Chondrocyte (in vitro differentiated cells): ENCODE results near the gene RPS6KB2. TPM values are rescaled to one million over a fixed set of nuclear protein-coding genes. Genes with fewer than 3 reads are reported as not detected.

Source experiments
- DNase-seq: peaks from one replicate; pipeline ENCODE4 v3.0.0; 2021; ENCODE audit warnings: mixed read lengths, low spot score
- H3K27ac Mint-ChIP-seq: one replicate; pipeline ENCODE4 v1.8.0; 2021; ENCODE audit warnings: mild to moderate bottlenecking, moderate library complexity, mixed read lengths; ENCODE audit not compliant: unreplicated experiment
- H3K27me3 Mint-ChIP-seq: 2 replicates; pipeline ENCODE4 v1.8.0; 2021; ENCODE audit warnings: low read depth, mixed read lengths
- H3K36me3 Mint-ChIP-seq: 2 replicates; pipeline ENCODE4 v1.8.0; 2021; ENCODE audit warnings: low read depth, mixed read lengths
- H3K4me1 Mint-ChIP-seq: 2 replicates; pipeline ENCODE4 v1.8.0; 2021; ENCODE audit warnings: low read depth, mild to moderate bottlenecking, mixed read lengths
- H3K4me3 Mint-ChIP-seq: one replicate; pipeline ENCODE4 v1.8.0; 2021; ENCODE audit warnings: mild to moderate bottlenecking, moderate library complexity, mixed read lengths; ENCODE audit not compliant: unreplicated experiment
- H3K9me3 Mint-ChIP-seq: 2 replicates; pipeline ENCODE4 v1.8.0; 2021; ENCODE audit warnings: low read depth, mixed read lengths
- CTCF ChIP-seq: fragments of 200-600 bp; sonication (generic); IDR thresholded peaks from 2 replicates; pipeline ENCODE4 v1.5.0; 2021; ENCODE audit warnings: antibody characterized with exemption, mild to moderate bottlenecking, moderate library complexity
- total RNA-seq: library from RNA; stranded (reverse); gene quantifications from 3 replicates; pipeline ENCODE4 v1.2.1, GENCODE V29; 2021

Gene RPS6KB2
- total RNA-seq, 1 donor from 2014 or later = 42.3 TPM

GRCh38 chr11:67457453-67457852 is 29.2 kb downstream of the RPS6KB2 start:
- Mint-ChIP-seq H3K27me3 (peaks cover 1% of the 10 kb centered on the region), H3K27ac (no peak overlapping the region), H3K4me1 (no peaks in the 10 kb centered on the region), H3K36me3 (no peaks in the 10 kb centered on the region), H3K4me3 (no peak overlapping the region), H3K9me3 (no peaks in the 10 kb centered on the region)
- no peak for TF ChIP-seq CTCF
- DNase-seq = peak; percentile 88

GRCh38 chr11:67458266-67458665 is 30.0 kb downstream of the RPS6KB2 start:
- DNase-seq = no peak
- Mint-ChIP-seq H3K4me3 (no peak overlapping the region), H3K27me3 (peaks cover 1% of the 10 kb centered on the region), H3K9me3 (no peaks in the 10 kb centered on the region), H3K36me3 (no peaks in the 10 kb centered on the region), H3K4me1 (no peaks in the 10 kb centered on the region), H3K27ac (no peak overlapping the region)
- TF ChIP-seq CTCF = no peak

- no peaks in the 10 kb centered on the region for H3K36me3 Mint-ChIP-seq
- no peak for TF ChIP-seq CTCF
- no peaks in the 10 kb centered on the region for H3K9me3 Mint-ChIP-seq
- no peaks in the 10 kb centered on the region for H3K27me3 Mint-ChIP-seq
- no peak overlapping the region for H3K4me3 Mint-ChIP-seq
- no peak for DNase-seq
- H3K27ac Mint-ChIP-seq = no peak overlapping the region
- H3K4me1 Mint-ChIP-seq = peaks cover 22% of the 10 kb centered on the region
Observed at GRCh38 chr11:67463186-67463585, 34.9 kb downstream of the RPS6KB2 start.

- Mint-ChIP-seq H3K36me3 (no peaks in the 10 kb centered on the region), H3K4me1 (peaks cover 26% of the 10 kb centered on the region), H3K9me3 (no peaks in the 10 kb centered on the region), H3K27me3 (no peaks in the 10 kb centered on the region), H3K27ac (peak overlapping the region; percentile 75), H3K4me3 (peak overlapping the region; percentile 72)
- no peak for TF ChIP-seq CTCF
- no peak for DNase-seq
Observed at GRCh38 chr11:67463680-67464410, 35.6 kb downstream of the RPS6KB2 start.

GRCh38 chr11:67464411-67465188 is 36.3 kb downstream of the RPS6KB2 start:
- Mint-ChIP-seq H3K4me1 (peaks cover 30% of the 10 kb centered on the region), H3K27me3 (no peaks in the 10 kb centered on the region)
- DNase-seq = peak; percentile 93

More at GRCh38 chr11:67464411-67465188, 36.3 kb downstream of the RPS6KB2 start:
- Mint-ChIP-seq H3K9me3 (no peaks in the 10 kb centered on the region), H3K27ac (peak overlapping the region; percentile 75), H3K36me3 (no peaks in the 10 kb centered on the region), H3K4me3 (peak overlapping the region; percentile 72)
- TF ChIP-seq CTCF = peak; percentile 17
